GM12875 (cell line): Measurements from ENCODE around the gene IFT25.

Source experiments
- H3K4me3 ChIP-seq: one replicate; pipeline ENCODE4 v1.5.1; 2011; ENCODE audit warnings: low read depth, low read length, control low read depth
- CTCF ChIP-seq: IDR thresholded peaks from 2 replicates; pipeline ENCODE4 v1.5.1; 2011; ENCODE audit warnings: low read depth, mild to moderate bottlenecking, control low read depth, inconsistent platforms, low read length, moderate library complexity, borderline replicate concordance; ENCODE audit not compliant: insufficient read depth

The IFT25 gene

GRCh38 chr1:53947172-53947907, 1.8 kb upstream of the IFT25 start:
- no peak for TF ChIP-seq CTCF
- H3K4me3 ChIP-seq = peak overlapping the region; percentile 76

- peak within 1 kb of the TSS; percentile 91 for H3K4me3 ChIP-seq
- peak; percentile 50 for TF ChIP-seq CTCF
These were observed 1.0 kb upstream of the IFT25 start, which contains the start of gene LRRC42 for GRCh38 chr1:53946252-53947171. TSS of gene LRRC42 (plus strand) at chr1:53946350. CDS start at chr1:53952000, 5,650 bp downstream.

- peak overlapping the region; percentile 91 for H3K4me3 ChIP-seq
- no peak for TF ChIP-seq CTCF
These were observed 391 bp downstream of the IFT25 start for GRCh38 chr1:53945183-53945432.

- no peak for TF ChIP-seq CTCF
- peak overlapping the region; percentile 91 for H3K4me3 ChIP-seq
These were observed 873 bp downstream of the IFT25 start for GRCh38 chr1:53944469-53945182.

- H3K4me3 ChIP-seq = no peak overlapping the region
- no peak for TF ChIP-seq CTCF
These were observed 1.9 kb downstream of the IFT25 start for GRCh38 chr1:53943490-53944043.

GRCh38 chr1:53943090-53943489, 2.4 kb downstream of the IFT25 start:
- TF ChIP-seq CTCF = no peak
- H3K4me3 ChIP-seq = no peak overlapping the region
